Hepatocyte (in vitro differentiated cells): ENCODE results near the gene NPHS2.
"Not testable (repeated sequence)": the region's sequence is repeated elsewhere in the genome, so short reads cannot be mapped to it uniquely, and the experiment has no call there.

Experiments
- CTCF ChIP-seq: fragments of 200-600 bp; sonication (generic); IDR thresholded peaks from 2 replicates; pipeline ENCODE4 v1.5.1; 2016; ENCODE audit warnings: antibody characterized with exemption, mild to moderate bottlenecking; ENCODE audit not compliant: poor library complexity
- EZH2 ChIP-seq: fragments of 200-600 bp; sonication (generic); IDR thresholded peaks from 2 replicates; pipeline ENCODE4 v1.6.1; 2016; ENCODE audit warnings: antibody characterized with exemption, mild to moderate bottlenecking, borderline replicate concordance
- EZH2phosphoT487 ChIP-seq: fragments of 200-600 bp; sonication (generic); IDR thresholded peaks from one replicate; pipeline ENCODE4 v1.6.1; 2018; ENCODE audit warnings: antibody characterized with exemption, mild to moderate bottlenecking, low read depth, moderate library complexity; ENCODE audit not compliant: unreplicated experiment, severe bottlenecking

GRCh38 chr1:179518544-179518943, 57.2 kb downstream of the NPHS2 start:
- TF ChIP-seq CTCF, EZH2phosphoT487, EZH2: not testable (repeated sequence)
